NCI-H82 treated with DMSO at 0.1 percent for 48 hours (cell line): ENCODE measurements around the gene CCDC71.

Experiments
- DNase-seq: peaks from one replicate; lab custom pipeline; 2025; ENCODE audit not compliant: unreplicated experiment; lab: John Stamatoyannopoulos, UW

CCDC71 gene

GRCh38 chr3:49132437-49133225, 33.5 kb downstream of the CCDC71 start, which contains the start of gene LAMB2:
LAMB2 (minus strand) TSS chr3:49133050; CDS start chr3:49132867, 183 bp downstream.
- DNase-seq = peak; percentile 43

GRCh38 chr3:49132073-49132436, 34.1 kb downstream of the CCDC71 start:
- no peak for DNase-seq

GRCh38 chr3:49131576-49131975, 34.6 kb downstream of the CCDC71 start:
- DNase-seq = no peak

GRCh38 chr3:49131040-49131439, 35.1 kb downstream of the CCDC71 start:
- no peak for DNase-seq

- peak; percentile 1 for DNase-seq
Observed at GRCh38 chr3:49124991-49125670, 41.0 kb downstream of the CCDC71 start.

- no peak for DNase-seq
Observed at GRCh38 chr3:49124203-49124602, 41.9 kb downstream of the CCDC71 start.

- no peak for DNase-seq
Observed at GRCh38 chr3:49123687-49124086, 42.4 kb downstream of the CCDC71 start.

- DNase-seq = no peak
Observed at GRCh38 chr3:49122886-49123545, 43.1 kb downstream of the CCDC71 start.

- DNase-seq = no peak
Observed at GRCh38 chr3:49122451-49122850, 43.7 kb downstream of the CCDC71 start.

- DNase-seq = no peak
Observed at GRCh38 chr3:49122022-49122421, 44.1 kb downstream of the CCDC71 start.

- DNase-seq = no peak
Observed at GRCh38 chr3:49121132-49121736, 44.9 kb downstream of the CCDC71 start.

- peak; percentile 49 for DNase-seq
Observed at GRCh38 chr3:49120438-49121131, 45.5 kb downstream of the CCDC71 start, which contains the start of gene USP19. USP19 (minus strand) TSS chr3:49120823; CDS start chr3:49119145, 1,678 bp downstream.

GRCh38 chr3:49120096-49120437, 46.1 kb downstream of the CCDC71 start:
- DNase-seq = no peak

- no peak for DNase-seq
Observed at GRCh38 chr3:49119439-49119838, 46.7 kb downstream of the CCDC71 start.

GRCh38 chr3:49119036-49119435, 47.1 kb downstream of the CCDC71 start:
- no peak for DNase-seq
